Measurements from ENCODE around the gene EIPR1.

EIPR1 gene

GRCh38 chr2:3168230-3168891 lies 209.3 kb downstream of the EIPR1 start:
- no peak for DNase-seq

DNA sequence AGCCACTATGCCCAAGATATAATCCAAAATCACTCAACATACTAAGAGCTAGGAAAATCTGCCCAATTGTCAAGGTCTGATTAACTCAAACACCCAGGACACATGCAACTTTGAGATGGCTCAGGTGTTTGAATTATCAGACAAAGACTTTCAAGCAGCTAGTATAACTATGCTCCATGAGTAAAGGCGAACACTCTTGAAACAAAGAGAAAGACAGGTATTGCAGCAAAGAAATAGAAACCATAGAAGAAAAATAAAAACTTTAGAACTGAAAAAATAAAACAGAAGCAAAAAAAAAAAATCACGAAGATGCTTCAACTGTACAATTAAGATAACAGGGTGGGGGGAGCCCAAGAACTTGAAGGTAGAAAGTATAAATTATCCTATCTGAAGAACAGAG lies 214.2 kb downstream of the EIPR1 start:
- no peak for DNase-seq

DNA sequence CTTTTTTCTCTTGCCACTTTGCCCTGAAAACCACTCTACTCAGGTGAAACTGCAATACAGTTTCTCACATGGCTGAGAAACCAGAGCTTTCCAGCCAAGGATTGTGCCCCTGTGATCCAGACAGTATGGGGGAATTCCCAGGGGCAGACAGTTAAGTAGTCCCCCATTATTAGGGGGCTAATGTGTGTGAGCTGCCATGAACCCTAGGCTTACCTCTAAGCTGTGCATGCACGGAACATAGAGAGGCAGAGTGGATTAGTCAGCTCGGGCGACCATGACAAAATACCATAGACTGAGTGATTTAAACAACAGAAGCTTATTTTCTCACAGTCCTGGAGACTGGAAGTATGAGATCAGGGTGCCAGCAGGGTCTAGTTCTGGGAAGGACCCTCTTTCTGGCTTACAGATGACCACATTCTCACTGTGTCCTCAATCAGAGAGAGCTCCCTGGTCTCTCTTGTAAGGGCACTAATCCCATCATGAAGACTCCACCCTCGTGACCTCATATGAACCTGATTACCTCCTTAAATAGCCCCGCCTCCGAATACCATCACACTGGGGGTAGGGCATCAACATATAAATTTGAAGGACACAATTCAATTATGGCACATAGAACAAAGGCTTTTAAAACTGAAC lies 215.1 kb downstream of the EIPR1 start:
- DNase-seq = no peak

- no peak for DNase-seq
Measured at GRCh38 chr2:3160751-3161330, 216.8 kb downstream of the EIPR1 start.

DNA sequence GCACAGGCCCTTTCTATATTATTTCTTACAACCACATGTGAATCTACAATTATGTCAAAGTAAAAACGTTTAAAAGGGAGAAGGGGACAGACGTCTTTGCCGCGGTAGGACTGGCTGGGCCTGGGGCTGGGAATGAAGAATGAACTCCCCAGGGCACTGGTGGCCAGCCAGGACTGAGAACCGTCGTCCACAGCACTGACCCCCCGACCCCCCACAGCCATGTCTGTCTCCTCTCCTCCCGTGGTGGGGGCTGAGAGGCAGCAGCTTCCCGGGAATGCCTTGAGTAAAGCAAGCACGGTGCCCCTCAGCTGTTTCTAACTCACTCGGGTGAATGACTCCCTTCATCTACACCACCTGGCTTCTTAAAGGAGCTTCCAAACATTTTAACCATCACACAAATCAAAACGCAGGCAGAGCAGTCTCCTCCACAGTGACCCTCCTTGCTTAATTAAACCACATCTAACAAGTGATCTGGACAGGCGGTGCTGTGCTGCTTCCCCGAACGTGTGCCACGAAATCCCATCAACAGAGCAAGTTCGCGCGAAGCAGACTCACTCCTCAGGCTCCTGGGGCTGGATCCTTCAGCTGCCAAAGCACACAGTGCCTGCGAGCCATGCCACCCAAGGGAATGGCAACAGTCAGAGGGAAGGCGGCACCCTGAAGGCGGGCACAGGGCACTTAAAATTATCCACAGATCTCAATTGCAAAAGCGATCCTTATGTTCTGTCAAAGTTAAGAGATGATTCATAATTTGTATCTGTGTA lies 217.7 kb downstream of the EIPR1 start:
- DNase-seq = no peak

GRCh38 chr2:3154700-3155099 lies 222.9 kb downstream of the EIPR1 start:
- DNase-seq = no peak

DNA sequence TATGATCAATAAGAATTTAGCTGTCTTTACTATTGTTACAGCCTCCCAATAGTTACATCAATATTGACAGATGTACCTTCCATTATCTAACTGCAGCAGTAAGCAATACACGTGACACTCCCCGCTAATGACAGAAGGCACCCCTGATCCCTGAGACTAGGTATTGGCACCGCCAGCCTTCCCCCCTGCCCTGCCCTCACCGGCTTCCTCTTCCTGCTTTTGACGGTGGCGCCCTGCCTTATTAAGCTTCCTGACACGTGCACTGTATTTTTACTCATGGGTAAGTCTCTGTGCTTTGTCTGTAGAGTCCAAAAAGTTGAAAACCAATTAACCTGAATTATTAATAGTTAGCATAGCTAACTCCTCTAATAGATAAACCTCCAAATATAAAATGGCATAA lies 223.5 kb downstream of the EIPR1 start:
- no peak for DNase-seq

GRCh38 chr2:3151153-3151918 lies 226.3 kb downstream of the EIPR1 start:
- no peak for DNase-seq

DNA sequence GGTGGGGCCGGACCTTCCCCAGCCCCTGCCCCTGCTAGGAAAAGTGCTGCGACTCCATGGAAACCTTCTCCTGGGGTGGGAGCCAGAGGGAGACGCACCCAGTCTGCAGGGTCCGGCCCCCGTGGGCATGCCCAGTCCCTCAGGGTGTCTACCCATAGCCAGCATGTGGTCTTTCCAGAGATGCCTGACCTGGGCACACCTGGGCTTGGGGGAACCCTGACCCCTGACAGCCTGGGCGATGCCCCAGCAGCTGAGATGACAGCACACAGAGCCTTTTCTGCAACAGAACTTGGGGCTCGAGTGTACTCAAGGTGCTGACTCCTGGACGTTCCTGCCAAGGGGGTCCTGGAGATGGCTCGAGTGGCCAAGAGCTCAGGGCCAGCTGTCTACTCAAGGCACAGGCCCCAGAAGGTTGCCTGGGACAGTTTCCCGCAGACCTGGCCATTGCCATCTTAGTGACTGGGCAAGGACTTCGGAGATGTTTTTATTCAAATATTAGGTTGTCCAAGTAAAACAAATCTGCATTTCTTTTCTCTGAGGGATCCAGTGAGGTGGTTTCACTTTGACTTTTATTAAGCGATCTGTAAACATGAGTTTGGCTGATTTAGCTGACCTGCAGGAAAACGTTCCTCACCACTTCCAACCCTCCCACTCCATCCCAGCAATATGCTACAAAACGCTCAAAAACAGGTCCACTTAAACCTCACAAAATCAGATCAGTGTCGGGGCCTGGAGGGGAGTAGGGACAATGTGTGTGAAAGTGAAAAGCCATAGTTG lies 228.0 kb downstream of the EIPR1 start:
- DNase-seq = no peak

DNA sequence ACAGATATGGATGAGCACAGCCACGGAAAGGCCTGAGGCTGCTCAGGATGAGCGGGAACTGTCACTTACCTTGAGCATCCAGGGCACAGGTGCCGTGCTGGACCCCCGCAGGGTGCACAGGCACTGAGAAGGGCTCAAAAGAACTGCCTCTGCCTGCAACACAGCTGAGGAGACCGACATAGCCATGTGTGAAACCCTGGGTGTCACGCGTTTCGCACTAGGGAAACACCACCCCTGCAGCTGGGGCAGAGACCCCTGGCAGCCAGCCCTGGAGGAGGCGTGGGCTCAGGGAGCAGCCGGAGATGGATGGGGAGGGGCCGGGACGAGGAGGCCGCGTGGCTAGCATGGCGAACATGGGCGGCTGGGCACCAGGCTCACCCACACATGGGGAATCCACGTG lies 228.9 kb downstream of the EIPR1 start:
- DNase-seq = no peak

GRCh38 chr2:3147651-3148530 lies 229.7 kb downstream of the EIPR1 start:
- no peak for DNase-seq

DNA sequence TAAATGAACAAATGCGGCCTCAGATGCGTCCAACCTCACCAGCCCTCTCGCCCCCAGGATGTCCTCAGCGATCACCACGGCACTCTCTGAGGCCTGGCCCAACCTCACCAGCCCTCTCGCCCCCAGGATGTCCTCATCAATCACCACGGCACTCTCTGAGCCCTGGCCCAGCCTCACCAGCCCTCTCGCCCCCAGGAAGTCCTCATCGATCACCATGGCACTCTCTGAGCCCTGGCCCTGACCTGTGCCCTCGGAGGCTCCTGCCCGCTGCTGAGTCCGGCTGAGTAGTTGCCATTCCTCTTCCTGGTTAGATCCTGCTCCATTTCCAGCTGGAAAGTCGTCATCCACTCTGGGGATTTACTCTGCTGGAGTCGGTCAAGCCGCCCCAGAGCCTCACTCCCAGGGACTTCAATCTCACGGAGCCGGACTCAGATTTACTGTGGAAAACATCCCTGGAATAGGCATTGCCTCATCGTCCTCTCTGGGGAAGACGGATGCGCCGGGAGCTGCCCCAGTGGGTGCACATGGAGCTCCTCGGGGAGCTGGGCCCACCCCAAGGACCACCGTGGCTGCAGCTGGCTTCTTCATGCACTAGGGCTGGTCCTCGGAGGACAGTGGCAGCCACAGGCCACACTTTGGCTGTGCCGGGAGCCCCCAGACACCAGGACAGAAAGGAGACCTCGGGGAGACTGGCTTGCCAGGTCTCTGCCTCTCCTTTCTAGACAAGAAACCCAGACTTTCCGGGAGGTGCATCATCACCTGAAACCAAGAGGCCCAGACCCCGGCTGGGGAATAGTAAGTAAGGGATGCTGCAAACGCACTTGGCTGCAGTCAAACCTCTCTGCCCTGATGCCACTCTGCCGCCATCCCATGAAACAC lies 230.6 kb downstream of the EIPR1 start:
- DNase-seq = no peak

- no peak for DNase-seq
Measured at GRCh38 chr2:3146175-3146574, 231.4 kb downstream of the EIPR1 start.

DNA sequence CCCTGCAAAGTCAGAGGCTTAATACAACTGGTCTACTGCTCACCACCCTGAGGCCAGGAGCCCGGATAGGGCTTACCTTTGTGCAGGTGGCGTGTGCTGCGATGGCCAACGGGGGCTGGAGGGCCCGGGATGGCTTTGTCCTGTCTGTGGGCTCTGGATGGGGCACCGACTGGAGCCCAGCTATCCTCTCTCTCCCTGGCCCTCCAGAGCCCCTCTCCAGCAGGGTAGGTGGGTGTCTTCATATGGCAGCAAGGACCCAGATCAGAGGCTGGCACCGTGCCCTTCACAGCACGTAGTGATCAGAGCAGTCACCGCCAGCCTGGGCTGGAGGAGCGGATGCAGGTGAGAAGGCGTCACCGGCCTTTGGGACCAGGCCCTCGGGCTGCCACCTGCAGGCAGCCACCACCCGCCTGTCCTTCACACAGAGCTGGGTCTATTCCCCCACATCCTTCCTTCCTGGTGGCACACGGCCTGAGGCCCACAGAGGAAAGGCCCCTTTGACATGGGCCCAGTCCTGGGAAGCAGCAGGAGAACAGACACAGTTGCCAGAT lies 232.1 kb downstream of the EIPR1 start:
- no peak for DNase-seq

- no peak for DNase-seq
Measured at GRCh38 chr2:3144856-3145255, 232.8 kb downstream of the EIPR1 start.

GRCh38 chr2:3143602-3144001 lies 234.0 kb downstream of the EIPR1 start:
- no peak for DNase-seq

DNA sequence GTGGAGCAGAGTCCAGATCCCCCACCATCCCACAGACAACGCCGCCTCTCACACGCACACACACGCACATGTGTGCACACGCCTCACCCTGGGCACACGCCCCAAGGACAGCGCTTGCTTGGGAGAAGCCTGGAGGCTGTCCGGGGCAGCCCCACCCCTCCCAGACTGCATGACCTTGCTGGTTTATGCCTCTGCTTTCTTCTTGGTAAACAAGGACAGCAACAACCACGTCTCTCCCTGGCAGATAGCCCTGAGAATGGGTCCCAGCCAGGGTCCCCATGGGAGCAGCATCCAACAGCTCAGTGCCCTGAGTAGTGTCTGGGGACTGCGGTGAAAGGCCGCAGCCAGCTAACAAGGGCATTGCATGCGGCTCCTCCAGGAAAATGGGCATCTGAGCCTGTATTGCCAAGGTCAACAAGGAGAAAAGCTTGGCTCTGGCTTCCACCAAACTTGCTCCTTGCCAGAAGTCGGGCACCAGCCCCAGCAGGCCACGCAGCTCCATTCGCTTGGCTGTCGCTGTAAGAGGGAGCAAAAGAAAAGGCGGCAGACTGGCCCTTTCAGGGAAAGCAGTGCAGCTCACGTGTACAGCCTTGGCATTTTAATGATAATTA lies 234.6 kb downstream of the EIPR1 start:
- no peak for DNase-seq

GRCh38 chr2:3142210-3142609 lies 235.4 kb downstream of the EIPR1 start:
- no peak for DNase-seq

DNA sequence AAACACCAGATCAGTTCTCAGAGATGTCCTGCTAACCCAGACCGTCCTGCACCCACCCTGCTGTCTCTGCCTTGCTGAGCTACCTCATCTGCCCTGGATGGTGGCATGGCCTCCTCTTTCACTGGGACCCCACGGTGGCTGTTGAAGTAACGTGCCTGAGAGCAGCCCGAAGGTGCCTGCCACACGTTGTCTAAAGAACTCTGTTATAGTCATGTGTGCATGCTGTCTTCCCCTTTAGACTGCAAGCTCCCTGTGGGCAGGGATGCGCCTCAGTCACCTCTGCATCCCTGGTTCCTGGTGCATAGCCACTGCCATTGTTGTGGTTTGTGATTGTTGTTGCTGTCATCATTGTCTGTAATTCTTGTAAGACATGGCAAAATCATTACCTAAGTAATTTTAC lies 235.9 kb downstream of the EIPR1 start:
- no peak for DNase-seq

All from activated T-cell treated with anti-CD3 and anti-CD28 coated beads, Interleukin-2, amount 50 U/mL, for 48 hours (primary cell).